T-helper 1 cell treated with Interleukin-12 subunit alpha and Interleukin-12 subunit beta and Interleukin-4 antibody, amounts not matched to agents 30 ng/mL and 1 ng/mL, for 36 hours (primary cell): ENCODE measurements around the gene ANTXR1. TPM values are rescaled to one million over a fixed set of nuclear protein-coding genes. Genes with fewer than 3 reads are reported as not detected.

Experiments
- intact Hi-C: fragments of 100-400 bp; cut with micrococcal nuclease; formaldehyde crosslinking; loops from one replicate; pipeline ENCODE4 v1.15.1; 2024
- total RNA-seq: library from RNA; stranded (reverse); gene quantifications from 2 replicates; pipeline ENCODE4 v1.2.3, GENCODE V29; 2022

Gene ANTXR1
- total RNA-seq, 1 donor from 2014 or later, result 0.15 TPM

DNA sequence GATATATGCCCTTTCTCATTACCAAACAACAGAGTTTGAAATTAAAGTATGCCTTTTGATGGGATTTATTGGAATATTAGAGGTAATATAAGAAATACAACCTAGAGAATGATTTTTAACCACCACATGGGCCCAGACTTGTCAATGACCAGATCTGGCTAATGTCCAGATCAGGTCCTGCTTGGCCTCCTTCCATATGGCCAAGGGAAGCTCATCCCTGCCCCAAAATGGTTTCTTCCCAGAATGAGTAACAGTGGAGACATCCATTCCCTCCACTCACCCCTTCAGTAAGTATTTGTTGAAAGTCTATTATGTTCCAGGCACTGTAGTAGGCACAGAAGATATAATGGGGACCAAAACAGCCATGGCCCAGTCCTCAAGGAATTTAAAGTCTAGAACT is 54.9 kb downstream of the ANTXR1 start:
- intact Hi-C loops, result no loop called here

DNA sequence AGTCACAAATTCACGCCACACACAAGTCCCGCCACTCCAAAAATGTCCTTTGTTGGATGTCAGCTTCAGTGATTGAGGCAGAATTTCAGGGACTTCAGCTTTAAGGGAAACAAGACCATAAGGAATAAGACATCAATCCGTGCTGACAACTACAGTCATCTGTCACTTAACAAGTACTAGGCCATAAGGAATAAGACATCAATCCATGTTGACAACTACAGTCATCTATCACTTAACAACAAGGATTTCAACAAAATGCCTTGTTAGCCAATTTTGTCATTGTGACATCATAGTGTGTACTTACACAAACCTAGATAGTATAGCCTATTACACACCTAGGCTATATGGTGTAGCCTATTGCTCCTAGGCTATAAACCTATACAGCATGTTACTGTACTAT is 58.0 kb downstream of the ANTXR1 start:
- intact Hi-C loops, result no loop called here

DNA sequence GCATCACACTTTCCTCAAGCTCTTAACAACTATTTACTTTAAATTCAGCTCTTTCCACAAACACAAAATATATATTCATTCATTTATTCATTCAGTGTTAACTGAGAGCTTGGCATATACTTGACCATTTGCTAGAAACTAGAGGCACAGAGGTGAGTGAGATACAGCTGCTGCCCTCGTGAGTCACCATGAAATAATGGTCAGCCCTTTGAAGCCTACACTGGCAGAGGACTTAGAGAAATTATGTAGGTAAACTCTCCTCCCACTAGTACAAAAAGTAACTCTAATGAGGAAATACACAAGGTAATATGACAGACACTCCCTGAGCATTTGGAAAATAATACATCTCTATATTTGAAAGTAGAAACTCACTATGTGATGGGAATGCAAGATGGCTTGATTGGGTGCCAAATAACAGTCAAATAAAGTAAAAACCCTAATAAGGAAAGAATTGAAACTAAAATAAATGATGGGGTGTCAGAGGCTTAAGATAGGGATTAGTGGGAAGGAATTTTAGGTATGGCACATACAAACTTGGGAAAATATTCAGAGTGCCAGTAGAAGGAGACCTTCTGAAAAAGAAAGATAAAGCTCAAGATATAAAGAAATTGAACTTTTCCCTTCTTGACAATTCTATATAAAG is 61.1 kb downstream of the ANTXR1 start:
- intact Hi-C loops, result no loop called here

DNA sequence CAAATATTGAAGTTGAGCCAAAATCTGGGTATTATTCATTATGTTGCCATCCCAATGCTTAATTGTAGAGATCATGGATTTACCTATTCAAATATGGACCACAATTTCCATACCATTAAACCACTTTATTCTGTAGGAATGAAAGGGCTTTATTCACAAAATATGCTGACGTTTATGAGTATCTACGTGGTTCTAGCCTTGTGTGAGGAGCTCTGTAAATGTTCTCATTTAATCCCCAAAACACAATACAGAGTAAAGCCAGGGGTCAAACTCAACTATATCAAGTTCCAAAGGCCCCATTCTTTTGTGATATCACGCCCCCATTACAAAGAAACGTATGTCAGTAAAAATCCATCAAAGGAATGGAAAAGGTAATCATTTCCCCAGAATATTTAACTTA is 61.9 kb downstream of the ANTXR1 start:
- intact Hi-C loops, result no loop called here

DNA sequence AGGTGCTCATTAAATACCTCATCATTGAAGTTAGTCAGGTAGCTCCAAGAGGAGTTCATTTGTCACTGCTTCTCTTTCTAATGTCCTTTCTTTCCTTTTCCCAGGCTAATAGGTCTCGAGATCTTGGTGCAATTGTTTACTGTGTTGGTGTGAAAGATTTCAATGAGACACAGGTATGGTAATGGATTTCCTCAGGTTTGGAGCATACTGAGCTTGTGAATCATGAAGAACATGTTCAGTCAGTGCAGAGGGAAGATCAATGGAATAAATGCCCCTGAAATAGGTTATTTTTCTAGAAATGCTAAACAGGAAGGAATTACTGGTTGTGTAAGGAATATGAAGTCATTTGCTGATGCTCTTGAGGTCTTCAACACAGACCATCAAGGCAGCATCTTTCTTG is 62.5 kb downstream of the ANTXR1 start:
- intact Hi-C loops, result no loop called here

DNA sequence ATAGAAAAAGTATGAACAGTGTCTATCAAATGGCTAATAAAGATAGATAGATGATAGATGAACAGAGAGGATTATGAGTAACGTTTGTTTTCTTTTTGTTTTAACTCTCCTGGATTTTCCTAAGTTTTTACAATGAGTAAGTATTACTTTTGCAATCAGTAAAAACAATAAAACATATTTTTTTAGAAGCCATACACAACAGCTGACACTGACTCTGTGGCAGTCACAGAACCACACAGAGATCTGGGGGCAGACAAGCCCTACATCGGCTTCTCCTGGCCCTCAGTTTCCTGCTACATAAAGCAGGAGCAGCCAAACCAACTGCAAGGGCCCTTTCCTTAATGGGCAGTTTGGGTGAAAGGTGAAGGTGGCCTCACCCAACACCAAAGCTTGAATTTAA is 63.6 kb downstream of the ANTXR1 start:
- intact Hi-C loops, result no loop called here

DNA sequence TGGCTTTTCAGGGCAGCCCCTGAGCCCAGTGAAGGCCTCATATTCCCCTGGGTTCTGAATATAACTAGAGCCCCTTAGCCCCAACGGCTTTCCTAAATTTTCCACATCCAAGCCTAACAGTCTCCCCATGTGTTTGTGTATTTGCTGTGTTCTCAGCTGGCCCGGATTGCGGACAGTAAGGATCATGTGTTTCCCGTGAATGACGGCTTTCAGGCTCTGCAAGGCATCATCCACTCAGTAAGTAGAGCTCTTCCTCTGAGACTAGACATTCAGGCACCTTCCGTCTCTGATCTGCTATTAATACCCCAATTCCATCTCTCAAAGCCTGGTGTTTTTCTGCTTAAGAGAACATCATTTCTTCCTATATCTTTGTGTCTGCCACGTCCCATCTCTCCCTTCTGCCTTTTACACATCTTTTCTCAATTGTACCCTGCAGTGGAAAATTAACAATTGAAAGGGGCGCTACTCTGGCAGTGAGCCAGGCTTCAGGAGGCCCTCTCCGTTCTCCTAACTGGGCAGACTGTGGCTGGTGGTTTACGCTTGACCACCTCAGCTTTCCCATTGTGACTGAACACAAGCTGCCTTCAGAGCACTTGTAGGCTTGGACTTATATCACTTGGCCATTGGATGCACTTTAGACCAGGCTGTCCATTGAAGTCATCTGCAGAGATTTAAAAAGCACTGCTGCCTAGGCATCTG is 64.4 kb downstream of the ANTXR1 start:
- intact Hi-C loops, result no loop called here

DNA sequence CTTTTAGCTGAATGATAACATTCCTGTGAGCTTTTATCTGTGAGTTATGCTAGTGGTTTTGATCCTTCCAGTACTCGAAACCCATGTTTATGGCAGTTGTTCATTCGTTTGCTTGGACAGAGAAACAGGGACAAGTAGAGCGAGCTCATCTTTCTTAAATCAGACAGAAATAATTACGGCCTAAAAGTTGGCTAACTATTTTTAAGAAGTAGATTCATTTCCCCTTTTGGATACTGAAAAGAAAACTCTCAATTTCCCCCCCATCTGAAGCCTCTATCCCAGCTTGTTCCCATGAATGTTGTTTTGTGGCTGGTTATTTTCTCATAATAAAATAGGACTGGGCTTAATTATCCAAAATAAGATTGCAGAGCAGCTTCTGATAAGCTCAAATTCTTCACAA is 67.1 kb downstream of the ANTXR1 start:
- intact Hi-C loops, result no loop called here

DNA sequence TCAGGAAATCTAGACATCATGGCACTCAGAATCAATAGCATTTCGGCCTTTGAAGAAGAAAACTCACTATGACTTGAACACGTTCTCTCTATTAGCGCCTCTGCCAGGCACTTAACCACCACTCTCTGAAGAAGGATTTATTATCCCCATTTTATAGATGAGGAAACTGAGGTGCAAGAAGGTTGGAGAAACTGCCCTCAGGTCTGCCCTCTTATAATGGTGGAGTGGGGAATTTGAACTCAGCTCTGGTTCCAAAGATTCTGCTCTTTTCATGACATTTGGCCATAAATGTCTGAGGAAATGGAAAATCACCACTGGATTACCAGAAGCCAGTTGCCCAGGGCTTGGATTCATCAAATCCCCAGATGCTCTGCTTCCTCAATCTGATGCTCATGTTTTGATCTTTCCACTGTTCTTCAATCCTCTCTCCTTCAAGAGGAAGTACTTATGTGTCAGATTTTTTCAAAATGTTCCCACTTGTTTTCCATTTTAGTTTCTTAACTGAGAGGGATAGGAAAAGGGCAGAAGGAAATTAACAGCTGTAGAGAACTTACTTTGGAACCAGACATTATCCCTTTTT is 68.1 kb downstream of the ANTXR1 start:
- intact Hi-C loops, result no loop called here

DNA sequence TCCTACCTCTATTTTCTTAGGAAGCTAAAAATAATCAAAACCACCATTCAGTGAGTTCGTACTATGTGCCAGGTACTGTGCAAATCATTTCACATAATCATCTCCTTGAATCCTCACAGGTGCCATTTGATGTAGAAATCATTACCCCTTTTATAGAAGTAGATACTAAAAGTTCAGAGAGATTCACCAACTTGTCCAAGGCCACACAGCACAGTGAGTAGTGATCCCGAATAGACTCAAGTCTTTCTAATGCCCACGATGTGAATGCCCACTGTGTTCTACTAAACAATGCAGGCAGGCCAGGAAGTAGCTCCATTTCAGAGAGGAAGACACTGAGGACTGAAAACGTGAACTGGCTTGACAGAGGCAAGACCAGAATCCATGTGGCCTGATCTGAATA is 68.8 kb downstream of the ANTXR1 start:
- intact Hi-C loops, result no loop called here

DNA sequence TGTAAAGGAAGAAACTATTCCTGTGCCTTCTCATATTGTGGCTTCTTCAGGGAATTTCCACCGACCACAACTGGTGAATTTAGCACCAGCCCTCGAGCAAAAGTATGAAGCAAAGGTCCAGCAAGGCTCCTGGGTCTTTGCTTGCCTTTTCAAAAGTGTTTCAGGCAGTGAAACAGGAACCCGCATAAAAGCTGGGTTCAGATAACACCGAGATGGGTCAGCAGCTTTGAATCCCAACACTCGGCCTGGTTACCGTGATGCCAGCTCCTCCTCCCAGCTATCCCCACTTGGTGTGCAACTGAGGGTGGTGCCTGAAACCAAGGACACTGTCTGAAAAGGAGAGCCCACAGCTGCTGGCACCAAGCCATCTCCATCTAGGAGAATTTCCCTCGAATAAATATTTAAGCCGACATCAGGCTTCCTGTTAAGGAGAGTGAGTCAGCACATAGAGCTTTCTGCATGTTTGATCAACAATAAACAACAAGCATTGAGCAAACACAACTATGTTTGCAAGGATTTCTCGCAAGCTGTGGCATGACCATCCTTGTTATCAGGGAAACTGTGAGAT is 69.5 kb downstream of the ANTXR1 start:
- intact Hi-C loops, result no loop called here

DNA sequence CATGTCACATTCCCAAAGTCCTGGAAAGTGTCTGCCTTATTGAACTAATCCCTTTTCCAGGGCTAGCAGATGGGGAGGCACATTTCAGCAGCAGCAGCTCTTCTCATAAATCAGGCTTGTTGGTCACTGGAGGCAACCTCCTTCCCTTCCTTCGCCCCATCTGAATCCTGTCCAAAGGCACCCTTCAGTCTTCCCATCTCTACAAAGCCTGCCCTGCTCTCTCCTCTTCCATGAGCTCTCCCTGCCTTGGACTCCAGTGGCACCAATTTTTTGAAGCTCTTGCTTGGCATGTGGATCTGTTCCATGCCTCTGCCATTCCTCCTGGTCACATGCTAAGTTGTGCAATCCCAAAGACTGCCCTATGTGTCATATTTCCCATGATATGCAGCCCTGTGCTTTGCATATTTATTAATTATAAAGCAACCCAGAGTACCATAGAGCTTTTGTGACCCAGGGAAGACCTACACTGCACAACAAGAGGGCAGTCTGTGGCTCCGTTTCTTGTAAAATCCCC is 70.3 kb downstream of the ANTXR1 start:
- intact Hi-C loops, result no loop called here

DNA sequence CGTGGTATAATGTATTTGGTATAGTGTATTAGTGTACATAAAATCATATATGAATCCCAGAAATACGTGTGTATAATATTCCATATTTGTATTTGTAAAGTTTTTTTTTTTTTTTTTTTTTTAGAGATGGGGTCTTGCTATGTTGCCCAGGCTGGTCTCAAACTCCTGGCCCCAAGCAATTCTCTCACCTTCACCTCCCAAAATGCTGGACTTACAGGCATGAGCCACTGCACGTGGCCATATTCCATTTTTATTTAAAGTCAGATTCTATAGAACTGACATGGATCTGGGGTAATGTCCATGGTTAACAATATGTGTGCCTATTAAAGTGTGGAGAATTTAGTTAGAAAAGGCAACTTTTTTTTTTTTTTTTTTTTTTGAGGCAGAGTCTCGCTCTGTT is 71.5 kb downstream of the ANTXR1 start:
- intact Hi-C loops, result no loop called here

DNA sequence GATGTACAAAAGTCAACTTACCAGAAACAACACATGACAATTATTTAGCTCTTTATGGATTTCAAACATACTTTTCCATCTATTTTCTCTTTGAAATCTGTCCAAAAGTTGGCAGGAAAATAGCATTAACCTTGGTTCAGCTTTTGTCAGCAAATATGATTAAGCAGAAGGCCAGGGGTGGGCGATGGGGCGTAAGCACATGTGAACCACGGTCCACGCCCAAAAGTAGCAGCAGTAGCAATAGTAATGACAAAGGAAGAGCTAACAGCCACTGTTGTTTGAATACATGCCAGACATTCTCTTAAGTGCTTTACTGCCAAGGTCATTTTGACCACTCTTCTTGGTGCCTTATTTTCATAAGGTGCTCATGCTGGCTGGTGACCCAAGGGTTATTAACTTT is 73.5 kb downstream of the ANTXR1 start:
- intact Hi-C loops, result no loop called here

DNA sequence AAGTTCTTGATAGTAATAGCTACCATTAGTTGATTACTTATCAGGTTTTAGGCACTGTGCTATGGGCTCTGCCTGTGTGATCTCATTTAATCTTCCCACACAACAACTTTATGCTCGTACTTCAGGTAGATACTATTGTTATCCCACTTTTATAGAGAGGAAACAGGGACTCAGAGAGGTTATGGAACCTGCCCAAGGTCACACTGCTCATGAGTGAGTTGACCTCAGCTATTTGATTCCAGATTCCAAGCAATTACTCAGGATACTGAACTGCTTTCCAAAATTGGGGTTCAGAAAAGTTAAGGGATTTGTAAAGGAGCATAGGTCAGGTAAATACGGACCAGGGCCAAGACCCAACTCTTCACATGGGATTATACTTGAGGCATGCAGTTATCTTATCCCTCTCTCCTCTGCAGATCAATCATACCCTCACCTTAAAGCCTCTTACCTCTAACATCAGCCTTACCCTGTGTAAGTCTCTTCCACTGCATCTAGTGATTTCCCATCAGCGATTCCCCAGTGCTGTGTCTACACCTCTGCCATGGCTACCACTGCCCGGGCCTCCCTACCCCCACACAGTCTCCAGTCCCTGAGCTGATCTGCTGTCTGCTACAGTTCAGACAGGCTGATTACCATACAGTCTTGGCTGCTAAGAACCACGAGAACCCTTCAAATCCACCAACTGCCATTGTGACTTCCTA is 74.4 kb downstream of the ANTXR1 start:
- intact Hi-C loops, result no loop called here

DNA sequence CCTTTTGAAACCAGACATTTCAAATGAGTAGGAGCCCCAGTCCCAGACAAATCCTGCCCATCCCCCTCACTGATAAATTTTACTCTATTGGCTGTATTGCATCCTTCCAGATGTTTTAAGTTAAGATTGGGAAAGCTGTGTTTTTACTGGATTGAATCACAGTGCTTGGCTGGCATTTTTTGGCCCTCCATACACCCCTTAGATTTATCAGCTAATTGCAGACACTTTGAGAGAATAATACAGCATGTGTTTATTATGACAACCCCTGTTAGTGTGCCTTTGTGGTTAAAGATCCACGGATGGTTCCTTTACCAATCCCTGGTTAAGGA is 74.9 kb downstream of the ANTXR1 start:
- intact Hi-C loops, result no loop called here

DNA sequence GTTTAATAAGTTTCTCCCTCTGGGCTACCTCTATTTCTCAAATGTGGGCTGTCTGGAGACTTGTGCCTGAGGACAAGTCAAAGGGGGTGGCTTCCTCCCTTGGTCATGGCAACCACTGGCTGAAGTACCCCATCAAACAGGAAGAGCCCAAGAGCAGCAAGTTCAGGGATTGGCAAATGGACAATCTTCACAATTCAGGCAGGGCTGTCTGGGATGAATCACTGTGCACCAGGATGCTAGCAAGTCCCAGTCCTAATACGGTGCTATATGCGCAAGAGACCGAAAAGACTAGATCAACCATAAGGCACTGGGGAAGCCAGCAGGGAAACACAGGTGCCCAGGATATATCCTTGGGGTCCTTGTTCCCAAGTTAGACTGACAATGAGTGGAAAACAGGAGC is 75.5 kb downstream of the ANTXR1 start:
- intact Hi-C loops, result no loop called here

DNA sequence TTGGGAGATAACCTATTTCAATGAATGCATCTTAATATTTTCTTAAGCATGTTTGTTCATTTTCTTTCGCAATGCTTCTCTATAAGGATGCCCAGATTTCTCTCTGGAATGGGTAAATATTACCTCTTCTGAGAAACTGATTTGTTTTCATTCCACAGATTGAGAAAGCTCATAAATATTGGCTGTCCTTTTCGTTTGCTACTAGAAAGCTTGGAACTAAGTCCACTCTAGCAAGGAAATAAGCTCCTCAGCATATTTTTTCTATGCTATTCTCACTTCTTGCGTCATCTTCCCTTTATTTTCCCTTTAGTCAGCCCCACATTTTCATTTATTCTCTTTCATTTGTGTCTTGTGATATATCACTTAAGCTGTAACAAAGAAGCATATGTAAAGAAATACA is 76.3 kb downstream of the ANTXR1 start:
- intact Hi-C loops, result no loop called here

DNA sequence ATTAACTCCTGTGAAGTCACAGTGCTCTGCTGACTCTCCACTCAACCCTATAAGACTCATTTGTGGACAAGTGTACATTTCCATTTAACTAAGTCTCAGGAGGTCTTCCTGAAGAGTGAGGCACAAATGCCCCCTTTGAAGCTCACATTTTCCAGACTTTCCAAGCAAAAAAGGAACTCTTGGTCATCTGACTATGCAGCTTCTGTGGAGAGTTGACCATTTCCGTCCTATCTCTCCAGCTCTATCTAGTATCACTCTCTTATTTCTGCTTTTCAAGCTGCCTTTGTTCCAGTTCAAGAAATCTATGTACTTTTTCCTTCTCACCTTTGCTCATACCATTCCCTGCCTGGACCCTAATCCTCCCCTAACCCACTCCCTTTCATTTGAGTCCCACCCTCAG is 77.0 kb downstream of the ANTXR1 start:
- intact Hi-C loops, result no loop called here

DNA sequence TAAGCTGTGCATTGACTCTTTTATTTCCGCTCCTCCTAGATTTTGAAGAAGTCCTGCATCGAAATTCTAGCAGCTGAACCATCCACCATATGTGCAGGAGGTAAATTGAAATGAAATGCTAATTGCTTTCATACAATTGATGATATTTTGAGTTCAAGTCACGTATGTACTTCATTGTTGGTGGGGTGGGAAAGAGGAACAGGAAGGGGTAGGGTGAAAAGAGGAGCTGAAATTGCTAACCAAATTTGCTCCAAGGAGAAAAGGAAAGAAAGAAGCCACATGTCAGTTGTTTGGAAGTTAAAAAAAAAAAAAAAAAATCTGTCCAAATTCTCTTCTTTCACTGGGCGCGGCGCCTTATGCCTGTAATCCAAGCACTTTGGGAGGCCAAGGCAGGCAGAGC is 77.8 kb downstream of the ANTXR1 start:
- intact Hi-C loops, result no loop called here

DNA sequence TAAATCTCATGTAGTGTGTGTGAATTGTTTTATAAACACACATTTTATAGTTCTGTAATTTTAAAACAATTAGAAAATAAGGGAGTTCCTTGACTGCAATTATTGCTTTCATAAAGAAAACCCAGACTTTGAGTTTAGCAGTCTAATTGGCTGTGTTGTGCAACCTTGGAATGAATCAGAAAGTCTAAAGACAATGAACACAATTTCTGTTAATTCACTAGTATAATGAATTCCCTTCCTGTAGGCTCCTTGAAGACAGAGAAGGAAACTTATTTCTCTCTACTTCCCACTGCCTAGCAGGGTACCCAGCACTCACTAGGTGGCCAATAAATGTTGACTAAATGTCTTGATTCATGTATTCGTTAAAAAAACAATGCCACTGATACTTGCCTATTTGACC is 79.9 kb downstream of the ANTXR1 start:
- intact Hi-C loops, result no loop called here

DNA sequence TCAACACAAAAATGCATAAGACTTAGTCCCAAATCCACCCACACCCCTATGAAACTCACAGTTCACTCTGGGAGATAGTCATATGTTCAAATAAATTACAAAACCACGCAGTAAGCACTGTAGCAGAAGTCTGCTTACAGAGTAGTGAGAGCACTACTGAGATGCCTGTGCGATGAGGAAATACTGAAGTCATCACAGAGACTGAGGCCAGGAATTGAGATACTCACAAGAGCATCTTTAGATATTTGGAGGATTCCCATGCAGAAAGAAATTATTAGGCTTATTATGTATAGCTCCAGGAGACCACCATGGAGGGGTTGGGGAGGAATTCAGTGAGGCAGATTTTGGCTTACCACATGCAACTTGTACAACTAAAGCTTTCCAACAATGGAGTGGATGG is 82.3 kb downstream of the ANTXR1 start:
- intact Hi-C loops, result no loop called here
